HCT116 (cell line): ENCODE data around the gene LRRIQ4. TPM values are rescaled to one million over a fixed set of nuclear protein-coding genes. Genes with fewer than 3 reads are reported as not detected.

Source experiments
- ATAC-seq: fragments of 200-7000 bp; cut with Tn5 transposase; 2 replicates; pipeline ENCODE4 v1.9.1; 2020; ENCODE audit warnings: mild to moderate bottlenecking, moderate library complexity
- BruUV-seq: library from RNA; stranded (reverse); fragments of 400-500 nt; replicated peaks from 2 replicates; lab custom pipeline; 2021; lab: Mats Ljungman, UMichigan
- CTCF ChIA-PET: fragments of 300-600 bp; sonication (Branson Sonifier 250); formaldehyde crosslinking; loops from one replicate; lab custom pipeline; 2021; ENCODE audit warnings: antibody characterized with exemption; lab: Charles Lee
- POLR2A ChIA-PET: fragments of 300-600, 350-600 bp; sonication (Branson Sonifier 250); formaldehyde crosslinking; loops from one replicate; lab custom pipeline; 2021; ENCODE audit warnings: antibody characterized with exemption; lab: Charles Lee
- RAD21 ChIA-PET, 2 experiments: fragments of 300-600 bp; sonication (Branson Sonifier 250); formaldehyde crosslinking; loops; one replicate each; lab custom pipeline; 2023; ENCODE audit warnings: low total read pairs in 2 of 2; ENCODE audit not compliant: uncharacterized antibody in 2 of 2, unreplicated experiment in 2 of 2, low non-redundant PET in 1 of 2; lab: Charles Lee
- DNase-seq: peaks from one replicate; pipeline ENCODE4 v3.0.0-alpha.2; 2010; ENCODE audit warnings: low read depth, low spot score
- H2AFZ ChIP-seq: fragments of 200-600 bp; shearing (Covaris generic), sonication (generic); 2 replicates; pipeline ENCODE4 v1.6.1; 2017; ENCODE audit warnings: low read depth, mixed run types, mixed read lengths, antibody characterized with exemption, low read length; ENCODE audit not compliant: poor library complexity, severe bottlenecking
- H3K27ac ChIP-seq: 2 replicates; pipeline ENCODE4 v1.5.1; 2012; ENCODE audit warnings: low read depth, low read length
- H3K27me3 ChIP-seq: fragments of 200-600 bp; sonication (generic); 2 replicates; pipeline ENCODE4 v1.6.1; 2016; ENCODE audit warnings: mixed run types, low read length, mixed read lengths; ENCODE audit not compliant: insufficient read depth
- H3K36me3 ChIP-seq, 2 experiments: fragments of 200-500 bp in 1 of 2; fragments of 200-600 bp in 1 of 2; sonication (Bioruptor generic) in 1 of 2; sonication (generic) in 1 of 2; 2 replicates each; pipeline versions ENCODE4 v1.5.1 to v1.6.1; 2014 to 2016; ENCODE audit warnings: low read length in 2 of 2, inconsistent platforms in 1 of 2, mixed read lengths in 1 of 2, mixed run types in 1 of 2; ENCODE audit not compliant: insufficient read depth in 2 of 2, control insufficient read depth in 1 of 2
- H3K4me1 ChIP-seq, 2 experiments: fragments of 200-600 bp in 1 of 2; sonication (generic) in 1 of 2; 2 replicates each; pipeline versions ENCODE4 v1.5.1 to v1.6.1; 2012 to 2017; ENCODE audit warnings: low read length in 2 of 2, inconsistent platforms in 1 of 2, mild to moderate bottlenecking in 1 of 2, mixed read lengths in 1 of 2, mixed run types in 1 of 2, moderate library complexity in 1 of 2; ENCODE audit not compliant: insufficient read depth in 2 of 2, control insufficient read depth in 1 of 2
- H3K4me2 ChIP-seq: fragments of 200-600 bp; sonication (generic); 2 replicates; pipeline ENCODE4 v1.6.1; 2017; ENCODE audit warnings: mixed run types, low read length, mixed read lengths
- H3K4me3 ChIP-seq, 2 experiments: fragments of 200-600 bp in 1 of 2; sonication (generic) in 1 of 2; replicated peaks in 1 of 2; 2 replicates each; pipeline ENCODE4 v1.5.1; 2011 to 2016; ENCODE audit warnings: low read length in 2 of 2, control low read depth in 1 of 2, low read depth in 1 of 2, mild to moderate bottlenecking in 1 of 2, mixed read lengths in 1 of 2, mixed run types in 1 of 2
- H3K79me2 ChIP-seq: fragments of 200-600 bp; sonication (generic); 2 replicates; pipeline ENCODE4 v1.6.1; 2017; ENCODE audit warnings: mild to moderate bottlenecking, mixed run types, low read length, moderate library complexity, mixed read lengths; ENCODE audit not compliant: insufficient read depth
- H3K9ac ChIP-seq: fragments of 200-600 bp; sonication (generic); 2 replicates; pipeline ENCODE4 v1.6.1; 2016; ENCODE audit warnings: low read length, mixed read lengths
- H3K9me2 ChIP-seq: fragments of 200-600 bp; sonication (generic), shearing (Covaris generic); 2 replicates; pipeline ENCODE4 v1.6.1; 2017; ENCODE audit warnings: mixed run types, mild to moderate bottlenecking, moderate library complexity; ENCODE audit not compliant: insufficient read depth
- H3K9me3 ChIP-seq, 2 experiments: fragments of 200-500 bp in 1 of 2; fragments of 200-600 bp in 1 of 2; sonication (Bioruptor generic) in 1 of 2; sonication (generic) in 1 of 2; 2 replicates each; pipeline ENCODE4 v1.6.1; 2014 to 2017; ENCODE audit warnings: low read length in 2 of 2, mixed read lengths in 2 of 2, inconsistent platforms in 1 of 2, low read depth in 1 of 2, mild to moderate bottlenecking in 1 of 2, mixed run types in 1 of 2, moderate library complexity in 1 of 2; ENCODE audit not compliant: control insufficient read depth in 1 of 2, insufficient read depth in 1 of 2
- H4K20me1 ChIP-seq: fragments of 200-600 bp; sonication (generic), shearing (Covaris generic); 2 replicates; pipeline ENCODE4 v1.6.1; 2017; ENCODE audit warnings: mixed run types, mild to moderate bottlenecking, moderate library complexity; ENCODE audit not compliant: insufficient read depth
- EZH2 ChIP-seq: fragments of 200-600 bp; sonication (generic); IDR thresholded peaks from 2 replicates; pipeline ENCODE4 v1.6.1; 2017; ENCODE audit warnings: antibody characterized with exemption, mixed run types
- EZH2phosphoT487 ChIP-seq: fragments of 200-600 bp; IDR thresholded peaks from 2 replicates; pipeline ENCODE4 v1.6.1; 2018; ENCODE audit warnings: antibody characterized with exemption, borderline replicate concordance
- JUND ChIP-seq: IDR thresholded peaks from 2 replicates; pipeline ENCODE4 v1.6.1; 2012
- SIN3A ChIP-seq: IDR thresholded peaks from 2 replicates; pipeline ENCODE4 v1.6.1; 2012; ENCODE audit warnings: low read depth
- SP1 ChIP-seq: IDR thresholded peaks from 2 replicates; pipeline ENCODE4 v1.6.1; 2012; ENCODE audit warnings: low read depth
- ZBTB33 ChIP-seq: IDR thresholded peaks from 2 replicates; pipeline ENCODE4 v1.6.1; 2011; ENCODE audit warnings: mild to moderate bottlenecking, low read length, moderate library complexity; ENCODE audit not compliant: insufficient replicate concordance; ENCODE audit errors: extremely low read depth
- intact Hi-C: fragments of 100-400 bp; cut with micrococcal nuclease; formaldehyde crosslinking; loops from 2 replicates; pipeline ENCODE4 v1.10.0; 2022
- total RNA-seq: library from RNA; stranded (reverse); gene quantifications from one replicate; pipeline ENCODE4 v1.2.1, GENCODE V29; 2021; ENCODE audit not compliant: unreplicated experiment

The LRRIQ4 gene
- total RNA-seq, 1 experiment from 2014 or later, result not detected

- CTCF ChIA-PET, result no interaction called here
Observed at GRCh38 chr3:169809230-169809795, 3.4 kb upstream of the LRRIQ4 start.

More at GRCh38 chr3:169809230-169809795, 3.4 kb upstream of the LRRIQ4 start:
- TF ChIP-seq JUND (no peak), EZH2phosphoT487 (no peak), ZBTB33 (no peak), EZH2 (no peak), SP1 (no peak), SIN3A (no peak)
- ChIA-PET POLR2A (no interaction called here), RAD21 (no interaction called here)
- no peak overlapping the region for H2AFZ ChIP-seq
- no peaks in the 10 kb centered on the region for H3K9me3 ChIP-seq
- H3K27ac ChIP-seq, result no peak overlapping the region
- no peaks in the 10 kb centered on the region for H3K79me2 ChIP-seq
- H3K4me3 ChIP-seq, result no peak overlapping the region
- no peaks in the 10 kb centered on the region for H3K36me3 ChIP-seq
- H3K9me2 ChIP-seq, result no peaks in the 10 kb centered on the region
- ATAC-seq (no peak), DNase-seq (no peak)
- H3K4me1 ChIP-seq, result no peaks in the 10 kb centered on the region
- H3K4me2 ChIP-seq, result no peak overlapping the region
- no peaks in the 10 kb centered on the region for H3K27me3 ChIP-seq
- no peaks in the 10 kb centered on the region for H4K20me1 ChIP-seq
- intact Hi-C loops, result no loop called here
- BruUV-seq, result no TSS peak
- no peak overlapping the region for H3K9ac ChIP-seq
